MCF 10A (cell line): ENCODE data around the gene ARL15. TPM values are rescaled to one million over a fixed set of nuclear protein-coding genes. Genes with fewer than 3 reads are reported as not detected.

Experiments used
- BruUV-seq: library from RNA; stranded (reverse); fragments of 400-500 nt; replicated peaks from 2 replicates; lab custom pipeline; 2021; lab: Mats Ljungman, UMichigan
- CTCF ChIA-PET: fragments of 300-600 bp; sonication (Branson Sonifier 250); formaldehyde crosslinking; extraction: SDS; loops from one replicate; lab custom pipeline; 2021; ENCODE audit warnings: antibody characterized with exemption, inconsistent platforms; lab: Yijun Ruan, JAX
- POLR2A ChIA-PET: fragments of 300-600, 350-650 bp; sonication (Branson Sonifier 250); formaldehyde crosslinking; extraction: SDS; loops from one replicate; lab custom pipeline; 2020; ENCODE audit warnings: antibody characterized with exemption, inconsistent platforms; lab: Yijun Ruan, JAX
- DNase-seq: peaks from one replicate; pipeline ENCODE4 v3.0.0-alpha.2; 2018; ENCODE audit not compliant: unreplicated experiment
- H3K27ac Mint-ChIP-seq: one replicate; pipeline ENCODE4 v1.8.0; 2022; ENCODE audit warnings: mild to moderate bottlenecking, low read depth, mixed read lengths; ENCODE audit not compliant: unreplicated experiment
- H3K27me3 Mint-ChIP-seq: one replicate; pipeline ENCODE4 v1.8.0; 2022; ENCODE audit warnings: mixed read lengths; ENCODE audit not compliant: insufficient read depth, unreplicated experiment
- H3K36me3 Mint-ChIP-seq: one replicate; pipeline ENCODE4 v1.8.0; 2022; ENCODE audit warnings: mild to moderate bottlenecking, moderate library complexity, mixed read lengths; ENCODE audit not compliant: insufficient read depth, unreplicated experiment
- H3K4me1 Mint-ChIP-seq: one replicate; pipeline ENCODE4 v1.8.0; 2022; ENCODE audit warnings: mixed read lengths; ENCODE audit not compliant: insufficient read depth, unreplicated experiment
- H3K4me3 Mint-ChIP-seq: one replicate; pipeline ENCODE4 v1.8.0; 2022; ENCODE audit warnings: mild to moderate bottlenecking, moderate library complexity, mixed read lengths; ENCODE audit not compliant: unreplicated experiment
- H3K9me3 Mint-ChIP-seq: one replicate; pipeline ENCODE4 v1.8.0; 2022; ENCODE audit warnings: mixed read lengths; ENCODE audit not compliant: unreplicated experiment
- CTCF ChIP-seq: fragments of 200-600 bp; IDR thresholded peaks from one replicate; pipeline ENCODE4 v1.8.0; 2022; ENCODE audit warnings: antibody characterized with exemption, mild to moderate bottlenecking; ENCODE audit not compliant: unreplicated experiment
- intact Hi-C: fragments of 100-400 bp; cut with micrococcal nuclease; formaldehyde crosslinking; loops from 2 replicates; pipeline ENCODE4 v1.14.1; 2022
- total RNA-seq: library from RNA; stranded (reverse); gene quantifications from 2 replicates; pipeline ENCODE4 v1.2.3, GENCODE V29; 2022

The ARL15 gene
- total RNA-seq, 1 experiment from 2014 or later = 11.3 TPM

DNA sequence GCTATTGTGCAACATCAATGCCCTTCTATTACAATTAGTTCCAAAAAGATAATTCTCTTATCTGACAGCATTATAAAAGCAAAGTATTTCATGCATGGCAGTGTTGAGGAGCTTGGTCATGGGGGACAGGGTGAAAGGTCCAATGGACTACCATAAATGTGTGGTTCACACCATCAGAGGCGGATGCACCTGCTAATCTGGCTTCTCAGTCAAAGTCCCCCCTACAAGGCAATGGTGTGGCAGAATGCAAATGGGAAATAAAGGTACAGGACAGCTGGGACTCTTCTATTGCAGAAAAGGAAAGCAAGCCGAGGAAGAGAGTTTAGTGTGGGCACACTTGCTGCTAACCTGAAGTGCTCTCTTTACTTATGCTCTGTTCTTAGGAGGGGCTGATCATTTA lies 380.8 kb downstream of the ARL15 start:
- intact Hi-C loops = no loop called here
- Mint-ChIP-seq H3K36me3 (no peaks in the 10 kb centered on the region), H3K9me3 (no peaks in the 10 kb centered on the region), H3K27ac (no peak overlapping the region), H3K27me3 (no peaks in the 10 kb centered on the region), H3K4me3 (no peak overlapping the region), H3K4me1 (no peaks in the 10 kb centered on the region)
- BruUV-seq = no TSS peak
- no peak for TF ChIP-seq CTCF
- ChIA-PET POLR2A (no interaction called here), CTCF (no interaction called here)
- no peak for DNase-seq

GRCh38 chr5:53929152-53929551 lies 381.2 kb downstream of the ARL15 start:
- Mint-ChIP-seq H3K4me3 (no peak overlapping the region), H3K27me3 (no peaks in the 10 kb centered on the region), H3K36me3 (no peaks in the 10 kb centered on the region), H3K4me1 (no peaks in the 10 kb centered on the region), H3K9me3 (no peaks in the 10 kb centered on the region), H3K27ac (no peak overlapping the region)
- intact Hi-C loops = no loop called here
- ChIA-PET POLR2A (no interaction called here), CTCF (no interaction called here)
- TF ChIP-seq CTCF = no peak
- no peak for DNase-seq
- BruUV-seq = no TSS peak

- no peak for DNase-seq
- no peak overlapping the region for H3K4me3 Mint-ChIP-seq
- no TSS peak for BruUV-seq
- H3K4me1 Mint-ChIP-seq = no peaks in the 10 kb centered on the region
- H3K9me3 Mint-ChIP-seq = no peaks in the 10 kb centered on the region
- no peak overlapping the region for H3K27ac Mint-ChIP-seq
- POLR2A ChIA-PET = no interaction called here
- no peak for TF ChIP-seq CTCF
- H3K27me3 Mint-ChIP-seq = no peaks in the 10 kb centered on the region
- no peaks in the 10 kb centered on the region for H3K36me3 Mint-ChIP-seq
- CTCF ChIA-PET = no interaction called here
- intact Hi-C loops = no loop called here
These were observed 381.7 kb downstream of the ARL15 start for GRCh38 chr5:53928641-53929040.

GRCh38 chr5:53927668-53928247 lies 382.6 kb downstream of the ARL15 start:
- H3K27ac Mint-ChIP-seq = no peak overlapping the region
- no peaks in the 10 kb centered on the region for H3K27me3 Mint-ChIP-seq
- DNase-seq = no peak
- no TSS peak for BruUV-seq
- TF ChIP-seq CTCF = no peak
- H3K4me1 Mint-ChIP-seq = no peaks in the 10 kb centered on the region
- intact Hi-C loops = no loop called here
- H3K4me3 Mint-ChIP-seq = no peak overlapping the region
- no peaks in the 10 kb centered on the region for H3K9me3 Mint-ChIP-seq
- no peaks in the 10 kb centered on the region for H3K36me3 Mint-ChIP-seq
- POLR2A ChIA-PET = interaction anchor here (0.7 kb wide), 1 partner anchor 60 kb away, joined by 3 read pairs; no protein-coding TSS in a partner anchor
- CTCF ChIA-PET = interaction anchor here (0.6 kb wide), 1 partner anchor 443 kb away, joined by 4 read pairs; no protein-coding TSS in a partner anchor
